ENCODE data around the gene CLIP1.
"Not testable (repeated sequence)": the region's sequence is repeated elsewhere in the genome, so short reads cannot be mapped to it uniquely, and the experiment has no call there.

The CLIP1 gene

GRCh38 chr12:122368361-122369073, 54.0 kb downstream of the CLIP1 start:
- in situ Hi-C loops (cut with MboI; ENCODE audit: low sequenced_read_pairs), result no loop called here
- no peak for DNase-seq (ENCODE audit: low spot score in 2 of 2)
- Histone ChIP-seq H3K27me3 (ENCODE audit: low read depth) (no peaks in the 10 kb centered on the region), H3K4me1 (peaks cover 2% of the 10 kb centered on the region; the same call in 1 of the 2 replicates), H3K36me3 (replicated peaks) (peaks cover 3% of the 10 kb centered on the region), H3K9me3 (no peaks in the 10 kb centered on the region), H3K4me3 (no peak overlapping the region)

- H3K4me1 ChIP-seq; DNase-seq (ENCODE audit: low spot score in 2 of 2); H3K9me3 ChIP-seq; in situ Hi-C loops (cut with MboI; ENCODE audit: low sequenced_read_pairs); H3K4me3 ChIP-seq; H3K27me3 ChIP-seq (ENCODE audit: low read depth); H3K36me3 ChIP-seq (replicated peaks): not testable (repeated sequence)
These were observed 54.8 kb downstream of the CLIP1 start for GRCh38 chr12:122367632-122368031.

- H3K9me3 ChIP-seq, result no peaks in the 10 kb centered on the region
- no peaks in the 10 kb centered on the region for H3K27me3 ChIP-seq (ENCODE audit: low read depth)
- peaks cover 2% of the 10 kb centered on the region; the same call in 1 of the 2 replicates for H3K4me1 ChIP-seq
- in situ Hi-C loops (cut with MboI; ENCODE audit: low sequenced_read_pairs), result no loop called here
- no peak overlapping the region for H3K4me3 ChIP-seq
- no peak for DNase-seq (ENCODE audit: low spot score in 2 of 2)
- H3K36me3 ChIP-seq (replicated peaks), result peaks cover 3% of the 10 kb centered on the region
These were observed 55.6 kb downstream of the CLIP1 start for GRCh38 chr12:122366685-122367475.

GRCh38 chr12:122365226-122365625, 57.2 kb downstream of the CLIP1 start:
- H3K27me3 ChIP-seq (ENCODE audit: low read depth); H3K9me3 ChIP-seq; H3K4me3 ChIP-seq; H3K4me1 ChIP-seq; in situ Hi-C loops (cut with MboI; ENCODE audit: low sequenced_read_pairs); DNase-seq (ENCODE audit: low spot score in 2 of 2); H3K36me3 ChIP-seq (replicated peaks): not testable (repeated sequence)

- no peaks in the 10 kb centered on the region for H3K9me3 ChIP-seq
- in situ Hi-C loops (cut with MboI; ENCODE audit: low sequenced_read_pairs), result no loop called here
- no peaks in the 10 kb centered on the region for H3K27me3 ChIP-seq (ENCODE audit: low read depth)
- DNase-seq (ENCODE audit: low spot score in 2 of 2), result no peak
- no peak overlapping the region for H3K4me3 ChIP-seq
- peaks cover 2% of the 10 kb centered on the region; the same call in 1 of the 2 replicates for H3K4me1 ChIP-seq
- H3K36me3 ChIP-seq (replicated peaks), result peaks cover 9% of the 10 kb centered on the region; the same call in 1 of the 2 replicates
These were observed 58.7 kb downstream of the CLIP1 start for GRCh38 chr12:122363782-122364181.

GRCh38 chr12:122362755-122363154, 59.7 kb downstream of the CLIP1 start:
- no peak overlapping the region for H3K4me3 ChIP-seq
- in situ Hi-C loops (cut with MboI; ENCODE audit: low sequenced_read_pairs), result no loop called here
- no peak for DNase-seq (ENCODE audit: low spot score in 2 of 2)
- no peaks in the 10 kb centered on the region for H3K27me3 ChIP-seq (ENCODE audit: low read depth)
- H3K9me3 ChIP-seq, result no peaks in the 10 kb centered on the region
- H3K36me3 ChIP-seq (replicated peaks), result peaks cover 9% of the 10 kb centered on the region; the same call in 1 of the 2 replicates
- H3K4me1 ChIP-seq, result no peaks in the 10 kb centered on the region; the same call in 1 of the 2 replicates

- DNase-seq (ENCODE audit: low spot score in 2 of 2); in situ Hi-C loops (cut with MboI; ENCODE audit: low sequenced_read_pairs); H3K4me3 ChIP-seq: not testable (repeated sequence)
These were observed 64.1 kb downstream of the CLIP1 start for GRCh38 chr12:122358403-122358802.

GRCh38 chr12:122357536-122357935, 64.9 kb downstream of the CLIP1 start:
- H3K9me3 ChIP-seq; H3K4me3 ChIP-seq; H3K4me1 ChIP-seq; in situ Hi-C loops (cut with MboI; ENCODE audit: low sequenced_read_pairs); DNase-seq (ENCODE audit: low spot score in 2 of 2); H3K27me3 ChIP-seq (ENCODE audit: low read depth): not testable (repeated sequence)
- H3K36me3 ChIP-seq (replicated peaks), result peaks cover 18% of the 10 kb centered on the region

More at GRCh38 chr12:122358403-122358802, 64.1 kb downstream of the CLIP1 start:
- not testable (repeated sequence) for H3K9me3 ChIP-seq; H3K4me1 ChIP-seq; H3K27me3 ChIP-seq (ENCODE audit: low read depth)
- H3K36me3 ChIP-seq (replicated peaks), result peaks cover 18% of the 10 kb centered on the region

- peaks cover 18% of the 10 kb centered on the region for H3K36me3 ChIP-seq (replicated peaks)
- DNase-seq (ENCODE audit: low spot score in 2 of 2); H3K4me1 ChIP-seq; H3K4me3 ChIP-seq; H3K9me3 ChIP-seq; H3K27me3 ChIP-seq (ENCODE audit: low read depth); in situ Hi-C loops (cut with MboI; ENCODE audit: low sequenced_read_pairs): not testable (repeated sequence)
These were observed 65.5 kb downstream of the CLIP1 start for GRCh38 chr12:122356991-122357390.

GRCh38 chr12:122356192-122356635, 66.3 kb downstream of the CLIP1 start:
- H3K4me1 ChIP-seq, result no peaks in the 10 kb centered on the region
- peaks cover 17% of the 10 kb centered on the region for H3K36me3 ChIP-seq (replicated peaks)
- no peaks in the 10 kb centered on the region for H3K9me3 ChIP-seq
- no peaks in the 10 kb centered on the region for H3K27me3 ChIP-seq (ENCODE audit: low read depth)
- peak; percentile 51 to 70 for DNase-seq (ENCODE audit: low spot score in 2 of 2)
- in situ Hi-C loops (cut with MboI; ENCODE audit: low sequenced_read_pairs), result no loop called here
- no peak overlapping the region for H3K4me3 ChIP-seq

- no peak overlapping the region for H3K4me3 ChIP-seq
- DNase-seq (ENCODE audit: low spot score in 2 of 2), result no peak
- peaks cover 12% of the 10 kb centered on the region for H3K36me3 ChIP-seq (replicated peaks)
- H3K9me3 ChIP-seq, result no peaks in the 10 kb centered on the region
- in situ Hi-C loops (cut with MboI; ENCODE audit: low sequenced_read_pairs), result no loop called here
- H3K27me3 ChIP-seq (ENCODE audit: low read depth), result no peaks in the 10 kb centered on the region
- H3K4me1 ChIP-seq, result no peaks in the 10 kb centered on the region
These were observed 66.8 kb downstream of the CLIP1 start for GRCh38 chr12:122355706-122356105.

- DNase-seq (ENCODE audit: low spot score in 2 of 2), result no peak
- H3K9me3 ChIP-seq, result no peaks in the 10 kb centered on the region
- H3K4me1 ChIP-seq, result no peaks in the 10 kb centered on the region
- H3K36me3 ChIP-seq (replicated peaks), result peaks cover 9% of the 10 kb centered on the region
- in situ Hi-C loops (cut with MboI; ENCODE audit: low sequenced_read_pairs), result no loop called here
- no peaks in the 10 kb centered on the region for H3K27me3 ChIP-seq (ENCODE audit: low read depth)
- H3K4me3 ChIP-seq, result no peak overlapping the region
These were observed 67.4 kb downstream of the CLIP1 start for GRCh38 chr12:122354958-122355641.

- peaks cover 9% of the 10 kb centered on the region for H3K36me3 ChIP-seq (replicated peaks)
- no peaks in the 10 kb centered on the region for H3K9me3 ChIP-seq
- no peak overlapping the region for H3K4me3 ChIP-seq
- in situ Hi-C loops (cut with MboI; ENCODE audit: low sequenced_read_pairs), result no loop called here
- H3K4me1 ChIP-seq, result peaks cover 15% of the 10 kb centered on the region
- no peaks in the 10 kb centered on the region for H3K27me3 ChIP-seq (ENCODE audit: low read depth)
- no peak for DNase-seq (ENCODE audit: low spot score in 2 of 2)
These were observed 70.1 kb downstream of the CLIP1 start for GRCh38 chr12:122352394-122352793.
